ENCODE data around the gene HMOX1. TPM values are rescaled to one million over a fixed set of nuclear protein-coding genes. Genes with fewer than 3 reads are reported as not detected.

Gene HMOX1
- total RNA-seq, 6 experiments from 2014 or later, result 15.7 to 255 (median 47.2) TPM

DNA sequence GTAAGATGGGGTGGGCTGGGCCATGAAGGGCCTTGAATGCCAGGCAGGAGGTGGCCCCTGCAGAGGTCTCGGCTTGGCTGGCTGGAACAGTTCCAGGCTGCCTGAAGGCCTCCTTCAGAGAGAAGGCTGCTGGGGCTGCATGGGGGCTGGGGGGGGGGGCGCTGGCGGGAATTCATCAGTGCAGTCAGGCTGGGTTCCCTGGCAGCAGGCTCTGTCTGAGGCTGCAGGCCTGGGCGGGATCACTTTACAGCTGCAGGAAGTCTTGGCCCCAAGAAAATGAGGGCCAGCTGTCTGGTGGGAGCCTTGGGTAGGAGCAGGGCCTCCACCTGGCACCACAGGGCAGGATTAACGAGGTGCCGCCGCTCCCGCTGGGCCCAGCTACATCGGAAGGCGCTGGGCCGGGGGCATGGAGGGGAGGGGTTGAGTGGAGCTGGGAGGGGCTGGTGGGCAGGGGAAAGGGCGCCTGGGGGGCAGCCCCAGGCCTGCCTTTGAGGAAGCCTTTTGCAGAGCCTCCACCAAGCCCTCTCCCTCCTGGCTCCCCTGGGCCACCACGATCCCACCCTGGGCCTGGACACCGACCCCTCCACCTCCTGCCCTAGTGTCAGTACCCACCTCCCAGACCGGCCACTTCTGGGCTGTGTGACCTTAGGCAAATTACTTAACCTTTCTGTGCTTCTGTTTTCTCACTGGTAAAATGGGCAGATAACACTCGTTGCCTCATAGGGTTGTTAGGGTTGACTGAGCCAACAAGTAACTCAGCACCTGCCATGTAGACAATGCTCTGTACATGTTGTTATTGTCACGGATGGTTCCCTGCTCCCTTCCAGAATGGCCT is 31.0 kb upstream of the HMOX1 start:
- peak in 1 of 3 donors; percentile 59 for DNase-seq

DNA sequence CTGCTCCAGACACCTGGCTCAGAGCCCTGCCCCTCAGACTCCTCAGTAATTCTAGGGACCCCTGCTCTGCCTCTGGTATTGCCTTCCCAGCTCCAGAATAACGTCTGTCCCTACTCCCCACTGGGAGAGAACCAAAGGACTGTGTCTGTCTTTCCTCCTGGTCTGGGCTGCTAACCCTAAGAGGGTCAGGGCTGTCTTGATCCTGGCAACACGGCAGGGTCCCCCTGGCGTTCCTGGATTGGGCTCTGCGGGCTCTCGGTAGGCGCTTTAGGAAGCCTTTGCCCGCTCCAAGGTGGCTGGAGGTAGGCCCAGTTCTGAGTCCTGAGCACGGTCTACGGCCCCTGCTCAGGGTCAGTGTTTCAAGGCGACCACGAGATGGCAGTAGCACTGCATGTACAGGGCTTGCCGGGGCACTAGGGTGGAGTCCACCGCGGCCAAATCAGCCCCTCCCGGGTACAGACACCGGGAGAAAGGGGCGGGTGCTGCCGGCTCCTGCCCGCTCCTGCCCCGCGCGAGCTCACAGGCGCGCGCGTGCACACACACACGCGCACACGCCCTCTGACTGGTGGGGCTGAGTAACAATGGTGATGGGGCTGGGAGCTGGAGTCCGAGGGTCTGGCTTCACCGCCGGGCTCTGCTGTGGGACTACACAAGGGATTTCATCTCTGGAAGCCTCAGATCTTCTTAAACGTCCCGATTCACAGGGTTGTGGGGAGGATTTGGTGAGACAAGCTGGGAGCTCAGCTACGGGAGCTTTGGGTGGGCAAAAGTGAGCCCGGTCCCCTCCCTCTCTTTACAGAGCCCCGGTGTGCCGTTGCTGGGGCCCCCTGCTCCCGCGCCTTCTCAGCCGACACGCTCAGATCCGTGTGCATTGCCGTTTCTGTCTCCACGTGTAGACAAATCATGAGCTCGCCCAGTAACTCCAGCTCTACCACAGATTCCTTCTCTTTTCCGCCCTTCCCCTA is 30.1 kb upstream of the HMOX1 start:
- no peaks in the 10 kb centered on the region for H3K9me3 ChIP-seq
- intact Hi-C loops (cut with DNase I), result loop anchor here in 1 of 2 donors (5.0 to 10.0 kb wide), 2 partner anchors 64 to 231 kb away; no protein-coding TSS in a partner anchor
- H3K4me3 ChIP-seq, result peak overlapping the region; percentile 33 to 51 (median 36)
- peak overlapping the region in 2 of 3 donors; percentile 35 to 53 for H3K27ac ChIP-seq
- DNase-seq (peak; percentile 94 to 96 (median 95)), ATAC-seq (peak; percentile 85 to 93 (median 89))
- H3K27me3 ChIP-seq, result no peaks in the 10 kb centered on the region
- WGBS (ENCODE audit: insufficient coverage, low coverage, low lambda C conversion rate, missing lambda C conversion rate), result 4% methylated on average over 16 of the region's 47 CpGs
- H3K4me1 ChIP-seq, result peaks cover 0 to 20% (median 0%) of the 10 kb centered on the region in 4 donors
- TF ChIP-seq, protein P1, sequence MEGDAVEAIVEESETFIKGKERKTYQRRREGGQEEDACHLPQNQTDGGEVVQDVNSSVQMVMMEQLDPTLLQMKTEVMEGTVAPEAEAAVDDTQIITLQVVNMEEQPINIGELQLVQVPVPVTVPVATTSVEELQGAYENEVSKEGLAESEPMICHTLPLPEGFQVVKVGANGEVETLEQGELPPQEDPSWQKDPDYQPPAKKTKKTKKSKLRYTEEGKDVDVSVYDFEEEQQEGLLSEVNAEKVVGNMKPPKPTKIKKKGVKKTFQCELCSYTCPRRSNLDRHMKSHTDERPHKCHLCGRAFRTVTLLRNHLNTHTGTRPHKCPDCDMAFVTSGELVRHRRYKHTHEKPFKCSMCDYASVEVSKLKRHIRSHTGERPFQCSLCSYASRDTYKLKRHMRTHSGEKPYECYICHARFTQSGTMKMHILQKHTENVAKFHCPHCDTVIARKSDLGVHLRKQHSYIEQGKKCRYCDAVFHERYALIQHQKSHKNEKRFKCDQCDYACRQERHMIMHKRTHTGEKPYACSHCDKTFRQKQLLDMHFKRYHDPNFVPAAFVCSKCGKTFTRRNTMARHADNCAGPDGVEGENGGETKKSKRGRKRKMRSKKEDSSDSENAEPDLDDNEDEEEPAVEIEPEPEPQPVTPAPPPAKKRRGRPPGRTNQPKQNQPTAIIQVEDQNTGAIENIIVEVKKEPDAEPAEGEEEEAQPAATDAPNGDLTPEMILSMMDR (IDR thresholded peaks at IDR 0.05), result peak; percentile 95 to 98 (median 96)
- TF ChIP-seq POLR2A (IDR thresholded peaks at IDR 0.05), result no peak
- H3K36me3 ChIP-seq, result peaks cover 0 to 7% (median 0%) of the 10 kb centered on the region in 4 donors

More for the DNA sequence above, 31.0 kb upstream of the HMOX1 start:
- ATAC-seq, result peak; percentile 1 to 19 (median 10)
- Histone ChIP-seq H3K36me3 (peaks cover 0 to 7% (median 1%) of the 10 kb centered on the region in 4 donors), H3K4me1 (peaks cover 0 to 20% (median 0%) of the 10 kb centered on the region in 4 donors), H3K27me3 (no peaks in the 10 kb centered on the region), H3K27ac (peak overlapping the region in 1 of 3 donors; percentile 11), H3K9me3 (no peaks in the 10 kb centered on the region), H3K4me3 (no peak overlapping the region)
- WGBS (ENCODE audit: insufficient coverage, low coverage, low lambda C conversion rate, missing lambda C conversion rate), result 35% methylated on average over 6 of the region's 17 CpGs
- TF ChIP-seq, protein P1 (IDR thresholded peaks at IDR 0.05), result no peak
- TF ChIP-seq POLR2A (IDR thresholded peaks at IDR 0.05), result no peak
- intact Hi-C loops (cut with DNase I), result loop anchor here (5.0 to 10.0 kb wide), 3 partner anchors 65 to 232 kb away; no protein-coding TSS in a partner anchor

DNA sequence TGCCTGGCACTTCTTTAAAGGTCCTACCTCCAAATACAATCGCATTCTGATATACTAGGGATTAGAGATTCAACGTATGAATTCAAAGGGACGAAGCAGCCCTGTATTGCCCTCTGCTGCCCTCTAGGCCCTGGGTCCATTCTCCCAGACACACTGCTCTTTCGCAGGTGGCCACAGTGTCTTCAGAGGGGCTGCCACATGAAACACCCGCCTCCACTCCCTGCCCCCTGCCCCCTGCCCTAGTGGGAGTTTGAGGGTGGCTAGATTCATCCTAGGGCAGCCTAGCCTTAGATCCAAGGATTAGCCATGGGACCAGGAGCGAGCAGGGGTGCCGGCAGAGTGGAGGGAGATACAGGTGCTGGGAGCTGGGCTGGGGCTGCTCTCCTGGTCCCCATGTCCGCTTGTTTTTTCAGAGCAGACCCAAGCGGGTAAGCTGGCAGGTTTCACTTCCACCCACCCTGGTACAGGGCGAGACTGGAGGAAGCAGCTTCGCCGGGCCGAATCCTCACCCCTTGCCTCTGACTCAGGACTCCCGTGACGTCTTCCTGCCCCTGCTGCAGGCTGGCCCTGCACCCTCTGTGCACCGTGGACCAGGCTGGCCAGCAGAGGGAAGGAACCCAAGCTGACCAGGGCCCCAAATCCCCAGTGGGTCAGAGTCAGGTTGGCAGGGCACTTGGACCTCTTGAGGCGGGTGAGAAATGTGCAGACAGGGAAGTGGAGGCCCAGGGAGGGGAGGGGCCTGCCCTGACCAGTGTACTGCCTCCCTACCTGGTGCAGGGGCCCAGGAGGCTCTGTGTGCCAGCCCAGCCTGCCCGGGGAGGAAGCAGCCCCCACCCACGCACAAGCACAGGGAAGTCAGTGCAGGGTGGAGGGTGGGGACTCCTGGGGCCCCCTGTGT is 28.4 kb upstream of the HMOX1 start:
- 24% methylated on average over 7 of the region's 19 CpGs for WGBS (ENCODE audit: insufficient coverage, low coverage, low lambda C conversion rate, missing lambda C conversion rate)
- H3K27ac ChIP-seq, result peak overlapping the region; percentile 24 to 44 (median 43)
- ATAC-seq, result peak; percentile 8 to 30 (median 23)
- H3K4me1 ChIP-seq, result peaks cover 0 to 22% (median 0%) of the 10 kb centered on the region in 4 donors
- DNase-seq, result peak; percentile 61 to 81 (median 78)
- H3K4me3 ChIP-seq, result no peak overlapping the region
- TF ChIP-seq, protein P1 (IDR thresholded peaks at IDR 0.05), result peak; percentile 12 to 47 (median 41)
- peak; percentile 33 for TF ChIP-seq POLR2A (IDR thresholded peaks at IDR 0.05)
- peaks cover 0 to under 1% (median 0%) of the 10 kb centered on the region in 4 donors for H3K36me3 ChIP-seq
- no peaks in the 10 kb centered on the region for H3K27me3 ChIP-seq
- H3K9me3 ChIP-seq, result no peaks in the 10 kb centered on the region
- intact Hi-C loops (cut with DNase I), result loop anchor here in 1 of 2 donors (5.0 to 10.0 kb wide), 2 partner anchors 62 to 230 kb away; no protein-coding TSS in a partner anchor
